Activated T-cell treated with anti-CD3 and anti-CD28 coated beads for 48 hours (primary cell): ENCODE results near the gene DHX58.

Experiments
- DNase-seq: peaks from one replicate; pipeline ENCODE4 v3.0.0-alpha.2; 2020; ENCODE audit warnings: low read depth

DHX58 gene

DNA sequence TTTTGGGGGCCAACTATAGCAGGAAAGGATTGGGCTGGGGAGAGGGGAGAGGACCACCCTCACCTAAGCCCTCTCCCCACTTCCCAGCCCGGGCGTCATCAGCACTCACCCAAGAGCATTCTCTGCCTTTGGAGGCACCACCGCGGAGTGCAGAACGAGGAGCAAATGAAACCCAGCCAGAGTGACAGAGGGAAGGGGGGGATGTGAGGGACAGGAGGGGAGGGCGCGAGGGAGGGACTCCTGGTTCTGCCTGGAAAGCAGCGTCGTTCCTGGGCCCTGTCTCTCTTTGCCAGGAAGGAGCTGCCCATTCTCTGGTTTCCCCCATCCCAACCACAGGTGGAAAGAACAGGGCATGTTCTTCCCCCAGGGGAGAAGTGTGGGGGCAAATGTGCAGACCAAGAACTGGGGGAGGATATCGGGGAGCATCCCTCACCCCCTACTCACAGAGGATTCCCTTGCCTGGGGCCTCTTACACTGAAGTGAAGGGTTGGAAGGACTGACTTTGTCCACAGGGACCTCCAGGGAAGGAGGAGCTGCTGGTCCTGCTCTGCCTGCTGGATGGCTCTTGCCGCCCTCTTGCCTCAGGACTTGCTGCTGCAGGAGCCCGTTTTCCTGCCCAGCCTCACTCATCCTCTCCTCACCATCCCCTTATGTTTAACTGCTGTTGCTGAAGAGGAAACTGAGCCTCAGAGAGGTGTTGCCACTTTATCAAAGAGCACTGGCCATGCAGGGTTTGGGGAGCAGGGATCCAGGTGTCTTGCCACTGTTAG lies 58.6 kb downstream of the DHX58 start:
- DNase-seq, result no peak

DNA sequence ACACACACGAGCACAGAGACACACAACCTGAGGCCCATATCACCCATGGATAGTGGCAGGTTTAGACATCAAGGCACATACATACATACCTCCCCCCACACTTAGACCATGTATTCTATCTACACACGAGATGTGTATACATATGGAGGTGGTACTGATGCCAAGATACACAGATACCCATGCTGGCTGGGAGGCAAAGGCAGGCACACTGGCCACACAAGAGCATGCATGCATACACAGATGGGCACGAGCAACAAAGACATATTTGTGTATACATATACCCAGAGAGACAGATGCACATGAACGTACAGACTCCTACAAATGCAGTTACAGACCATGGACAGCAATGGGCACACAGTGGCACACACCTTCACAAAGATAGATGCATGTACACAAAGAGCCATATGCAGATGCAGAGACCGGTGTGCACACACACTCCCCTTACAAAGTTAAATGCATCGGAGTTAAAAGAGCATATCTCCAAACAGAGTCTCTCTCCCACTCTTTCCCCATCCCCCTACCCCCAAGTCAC lies 60.1 kb downstream of the DHX58 start:
- DNase-seq, result no peak

DNA sequence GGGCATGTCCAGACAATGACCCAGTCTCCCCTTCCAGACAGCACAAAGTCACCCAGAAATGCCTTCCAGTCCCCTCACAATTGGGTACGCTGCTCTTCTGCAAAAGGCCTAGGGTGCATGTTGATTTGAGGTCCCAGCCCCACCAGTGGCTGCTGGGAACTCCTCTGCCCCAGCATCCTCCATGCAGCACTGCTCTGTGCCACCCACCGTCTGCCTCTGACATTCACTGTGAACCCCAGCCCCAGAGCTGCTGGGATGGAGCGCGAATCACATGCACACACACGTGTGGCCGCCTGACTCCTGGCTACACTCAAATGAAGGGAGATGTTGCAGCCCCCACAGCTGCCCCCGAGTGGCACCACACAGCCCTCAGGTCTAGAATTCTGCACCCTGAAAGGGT lies 60.9 kb downstream of the DHX58 start:
- DNase-seq, result no peak
